ENCODE results near the gene CPEB1.

Gene CPEB1

GRCh38 chr15:82585072-82585471 lies 62.1 kb downstream of the CPEB1 start:
- DNase-seq, result no peak

GRCh38 chr15:82580713-82581112 lies 66.5 kb downstream of the CPEB1 start:
- DNase-seq, result no peak

GRCh38 chr15:82575335-82575734 lies 71.8 kb downstream of the CPEB1 start:
- DNase-seq, result no peak

GRCh38 chr15:82572986-82573385 lies 74.2 kb downstream of the CPEB1 start:
- DNase-seq, result no peak

GRCh38 chr15:82572311-82572710 lies 74.9 kb downstream of the CPEB1 start:
- no peak for DNase-seq

- peak; percentile 37 for DNase-seq
Observed at GRCh38 chr15:82571722-82572222, 75.4 kb downstream of the CPEB1 start.

GRCh38 chr15:82570721-82571508 lies 76.2 kb downstream of the CPEB1 start:
- no peak for DNase-seq

- DNase-seq, result no peak
Observed at GRCh38 chr15:82569834-82570233, 77.3 kb downstream of the CPEB1 start.

- no peak for DNase-seq
Observed at GRCh38 chr15:82568986-82569385, 78.2 kb downstream of the CPEB1 start.

GRCh38 chr15:82567661-82568060 lies 79.5 kb downstream of the CPEB1 start:
- no peak for DNase-seq

- DNase-seq, result no peak
Observed at GRCh38 chr15:82566690-82567089, 80.5 kb downstream of the CPEB1 start.

- no peak for DNase-seq
Observed at GRCh38 chr15:82558502-82558901, 88.7 kb downstream of the CPEB1 start.

GRCh38 chr15:82556315-82557035 lies 90.7 kb downstream of the CPEB1 start:
- DNase-seq, result no peak

GRCh38 chr15:82554849-82555248 lies 92.3 kb downstream of the CPEB1 start:
- no peak for DNase-seq

GRCh38 chr15:82554351-82554750 lies 92.8 kb downstream of the CPEB1 start:
- DNase-seq, result no peak

GRCh38 chr15:82553846-82554245 lies 93.3 kb downstream of the CPEB1 start:
- DNase-seq, result no peak

GRCh38 chr15:82552861-82553260 lies 94.3 kb downstream of the CPEB1 start:
- DNase-seq, result no peak

GRCh38 chr15:82551646-82552247 lies 95.4 kb downstream of the CPEB1 start:
- DNase-seq, result no peak

GRCh38 chr15:82549199-82549665 lies 97.9 kb downstream of the CPEB1 start:
- no peak for DNase-seq

- DNase-seq, result no peak
Observed at GRCh38 chr15:82548700-82549099, 98.5 kb downstream of the CPEB1 start.

GRCh38 chr15:82545478-82545877 lies 101.7 kb downstream of the CPEB1 start:
- no peak for DNase-seq

- DNase-seq, result no peak
Observed at GRCh38 chr15:82545002-82545401, 102.2 kb downstream of the CPEB1 start.

GRCh38 chr15:82544431-82544830 lies 102.7 kb downstream of the CPEB1 start:
- no peak for DNase-seq

- DNase-seq, result no peak
Observed at GRCh38 chr15:82543160-82543559, 104.0 kb downstream of the CPEB1 start.

Measured in NCI-H1092 (cell line).